AG04450 (cell line): ENCODE data around the gene PLAC9. TPM values are rescaled to one million over a fixed set of nuclear protein-coding genes. Genes with fewer than 3 reads are reported as not detected.

Experiments used
- CTCF ChIA-PET: fragments of 300-600, 350-600 bp; formaldehyde crosslinking; extraction: SDS; loops from one replicate; lab custom pipeline; 2022; ENCODE audit warnings: antibody characterized with exemption, inconsistent platforms; lab: Charles Lee
- POLR2A ChIA-PET: fragments of 350-600 bp; formaldehyde crosslinking; extraction: SDS; loops from one replicate; lab custom pipeline; 2021; ENCODE audit warnings: antibody characterized with exemption, inconsistent platforms; lab: Yijun Ruan, JAX
- DNase-seq: peaks from one replicate; pipeline ENCODE4 v3.0.0-alpha.2; 2011; ENCODE audit warnings: low read depth, low spot score
- H3K27ac ChIP-seq: one replicate; pipeline ENCODE4 v1.5.1; 2012; ENCODE audit warnings: low read depth, low read length, control low read depth
- H3K27me3 ChIP-seq: one replicate; pipeline ENCODE4 v1.6.0; 2012; ENCODE audit warnings: low read length; ENCODE audit not compliant: control insufficient read depth, insufficient read depth
- H3K4me3 ChIP-seq: 2 replicates; pipeline ENCODE4 v1.5.1; 2011; ENCODE audit warnings: mild to moderate bottlenecking, low read depth, low read length, control low read depth
- H3K9me3 ChIP-seq: 2 replicates; pipeline ENCODE4 v1.5.1; 2012; ENCODE audit warnings: low read length; ENCODE audit not compliant: control insufficient read depth, insufficient read depth
- polyA plus RNA-seq: library from polyadenylated mRNA; depleted of rRNA; stranded (reverse); fragments of >200 nt; gene quantifications from 2 replicates; pipeline ENCODE4 v1.2.3, GENCODE V29; 2011
- TF ChIP-seq, protein P1 (sequence below): IDR thresholded peaks from 2 replicates; pipeline ENCODE4 v1.5.1; 2011; ENCODE audit warnings: low read depth, low read length, control low read depth, inconsistent platforms

The PLAC9 gene
- polyA plus RNA-seq, 1 experiment, result 11.5 TPM

GRCh38 chr10:80118669-80119068 is 13.9 kb upstream of the PLAC9 start:
- H3K9me3 ChIP-seq, result no peaks in the 10 kb centered on the region
- no peak overlapping the region for H3K4me3 ChIP-seq
- H3K27ac ChIP-seq, result no peak overlapping the region
- peaks cover 11% of the 10 kb centered on the region for H3K27me3 ChIP-seq
- DNase-seq, result no peak
- TF ChIP-seq, protein P1, sequence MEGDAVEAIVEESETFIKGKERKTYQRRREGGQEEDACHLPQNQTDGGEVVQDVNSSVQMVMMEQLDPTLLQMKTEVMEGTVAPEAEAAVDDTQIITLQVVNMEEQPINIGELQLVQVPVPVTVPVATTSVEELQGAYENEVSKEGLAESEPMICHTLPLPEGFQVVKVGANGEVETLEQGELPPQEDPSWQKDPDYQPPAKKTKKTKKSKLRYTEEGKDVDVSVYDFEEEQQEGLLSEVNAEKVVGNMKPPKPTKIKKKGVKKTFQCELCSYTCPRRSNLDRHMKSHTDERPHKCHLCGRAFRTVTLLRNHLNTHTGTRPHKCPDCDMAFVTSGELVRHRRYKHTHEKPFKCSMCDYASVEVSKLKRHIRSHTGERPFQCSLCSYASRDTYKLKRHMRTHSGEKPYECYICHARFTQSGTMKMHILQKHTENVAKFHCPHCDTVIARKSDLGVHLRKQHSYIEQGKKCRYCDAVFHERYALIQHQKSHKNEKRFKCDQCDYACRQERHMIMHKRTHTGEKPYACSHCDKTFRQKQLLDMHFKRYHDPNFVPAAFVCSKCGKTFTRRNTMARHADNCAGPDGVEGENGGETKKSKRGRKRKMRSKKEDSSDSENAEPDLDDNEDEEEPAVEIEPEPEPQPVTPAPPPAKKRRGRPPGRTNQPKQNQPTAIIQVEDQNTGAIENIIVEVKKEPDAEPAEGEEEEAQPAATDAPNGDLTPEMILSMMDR, result no peak
- POLR2A ChIA-PET, result no interaction called here
- CTCF ChIA-PET, result interaction anchor here (0.8 to 1.8 kb wide), 3 partner anchors 14 to 71 kb away, joined by 3 to 4 read pairs (median 4); no protein-coding TSS in a partner anchor

DNA sequence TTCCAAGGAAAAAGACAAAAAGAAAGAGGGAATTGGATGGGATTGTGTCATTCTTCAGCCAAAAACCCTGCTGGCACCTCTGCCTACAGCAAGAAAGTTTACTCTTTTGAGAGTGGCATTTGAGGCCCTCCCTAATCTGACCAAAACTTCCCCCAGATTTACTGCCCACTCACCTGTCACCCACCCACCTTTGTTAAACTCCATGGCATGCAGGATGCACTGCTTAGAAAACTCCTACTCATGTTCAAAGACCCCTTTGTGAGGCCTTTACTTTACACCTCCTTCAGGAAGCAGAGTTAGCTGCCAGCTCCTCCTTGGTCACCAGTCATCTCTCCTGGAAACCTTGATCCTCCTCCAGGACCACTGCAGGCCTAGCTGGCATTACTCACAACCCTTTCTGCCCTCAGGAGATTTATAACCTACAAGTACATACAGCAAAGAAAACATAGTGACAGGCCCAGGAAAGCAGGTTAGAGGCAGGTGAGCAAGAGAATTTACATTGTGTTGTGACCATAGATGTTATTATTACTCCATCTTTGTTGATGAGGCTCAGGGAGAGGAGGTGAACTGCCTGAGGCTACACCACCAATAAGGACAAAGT is 10.3 kb upstream of the PLAC9 start:
- POLR2A ChIA-PET, result no interaction called here
- CTCF ChIA-PET, result no interaction called here
- TF ChIP-seq, protein P1, result no peak
- no peaks in the 10 kb centered on the region for H3K9me3 ChIP-seq
- DNase-seq, result no peak
- peaks cover 11% of the 10 kb centered on the region for H3K27me3 ChIP-seq
- H3K27ac ChIP-seq, result no peak overlapping the region
- H3K4me3 ChIP-seq, result no peak overlapping the region

DNA sequence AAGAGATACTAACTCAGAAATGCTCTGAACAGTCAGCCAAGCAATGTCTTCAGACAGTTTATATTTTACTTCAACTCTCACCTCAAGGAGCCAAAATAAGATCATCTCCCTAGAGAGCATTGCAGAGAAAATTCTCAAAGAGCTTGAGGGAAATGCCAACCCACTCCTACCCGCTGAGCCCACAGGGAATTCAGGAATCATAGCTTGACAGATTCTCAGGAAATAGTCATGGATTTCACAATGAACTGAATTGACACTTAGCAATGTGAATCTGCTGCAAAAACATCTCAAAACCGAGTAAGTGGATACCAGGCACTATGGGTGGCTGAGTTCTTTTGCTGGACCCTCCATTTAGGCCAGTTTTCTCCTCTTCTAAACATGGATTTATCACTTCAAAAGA is 9.8 kb upstream of the PLAC9 start:
- ChIA-PET CTCF (no interaction called here), POLR2A (no interaction called here)
- Histone ChIP-seq H3K27me3 (peaks cover 11% of the 10 kb centered on the region), H3K27ac (no peak overlapping the region), H3K9me3 (no peaks in the 10 kb centered on the region), H3K4me3 (no peak overlapping the region)
- no peak for DNase-seq
- TF ChIP-seq, protein P1, result no peak

DNA sequence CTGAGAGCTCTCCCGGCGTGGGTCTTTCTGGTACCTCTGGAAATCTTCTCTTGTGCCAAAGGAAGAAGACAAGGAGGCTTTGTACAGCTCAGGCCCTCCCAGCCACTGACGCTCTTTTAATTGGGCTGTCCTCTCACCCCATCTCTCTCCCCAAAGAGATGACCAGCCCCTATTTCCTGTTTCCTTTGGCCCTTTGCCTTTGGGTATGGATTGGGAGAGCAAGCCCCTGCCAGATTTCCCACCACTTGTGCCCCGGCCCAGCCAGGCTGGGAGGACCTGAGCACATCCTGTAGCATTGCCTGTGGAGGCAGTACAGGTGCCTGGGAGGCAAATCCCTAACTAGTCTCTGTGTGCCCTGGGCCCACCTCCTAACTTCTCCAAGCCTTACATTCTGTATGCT is 5.7 kb upstream of the PLAC9 start:
- TF ChIP-seq, protein P1, result no peak
- H3K27me3 ChIP-seq, result peaks cover 3% of the 10 kb centered on the region
- H3K4me3 ChIP-seq, result no peak overlapping the region
- no peaks in the 10 kb centered on the region for H3K9me3 ChIP-seq
- POLR2A ChIA-PET, result no interaction called here
- DNase-seq, result no peak
- CTCF ChIA-PET, result no interaction called here
- no peak overlapping the region for H3K27ac ChIP-seq

DNA sequence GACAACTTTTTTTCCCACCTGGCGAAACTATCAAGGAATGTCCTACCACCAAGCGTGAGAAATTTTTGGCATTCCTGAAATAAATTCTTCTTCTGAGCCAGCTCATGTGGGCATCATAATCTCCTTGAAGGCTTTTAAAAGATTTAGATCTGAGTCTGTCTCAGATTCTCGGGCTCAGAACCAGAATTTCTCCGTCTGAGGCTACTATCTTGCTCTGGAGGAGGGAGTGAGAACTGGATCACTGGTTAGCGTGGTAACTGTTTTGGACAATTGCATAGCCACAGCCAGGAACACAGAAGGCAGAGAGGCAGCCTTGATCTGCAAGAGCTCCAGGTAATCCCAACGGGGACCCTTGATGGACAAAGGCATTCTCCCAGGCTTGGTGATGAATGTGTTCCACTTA is 1.0 kb upstream of the PLAC9 start:
- no peaks in the 10 kb centered on the region for H3K9me3 ChIP-seq
- TF ChIP-seq, protein P1, result no peak
- no peak overlapping the region for H3K27ac ChIP-seq
- no peaks in the 10 kb centered on the region for H3K27me3 ChIP-seq
- DNase-seq, result no peak
- ChIA-PET CTCF (interaction anchor here (1.5 to 2.8 kb wide), 2 partner anchors 13 to 91 kb away, joined by 3 to 10 read pairs; no protein-coding TSS in a partner anchor), POLR2A (no interaction called here)
- no peak overlapping the region for H3K4me3 ChIP-seq
